Activated CD4-positive, alpha-beta T cell treated with anti-CD3 and anti-CD28 coated beads for 36 hours (primary cell): ENCODE data around the gene HLA-G. TPM values are rescaled to one million over a fixed set of nuclear protein-coding genes. Genes with fewer than 3 reads are reported as not detected.
"Not testable (repeated sequence)": the region's sequence is repeated elsewhere in the genome, so short reads cannot be mapped to it uniquely, and the experiment has no call there.

Experiments used
- ATAC-seq: fragments of 200-7000 bp; cut with Tn5 transposase; one replicate; pipeline ENCODE4 v1.10.0; 2021; ENCODE audit warnings: mild to moderate bottlenecking, moderate library complexity
- CTCF ChIA-PET: fragments of 350-600 bp; sonication (Branson Sonifier 250); formaldehyde crosslinking; loops from one replicate; lab custom pipeline; 2021; ENCODE audit warnings: antibody characterized with exemption; lab: Charles Lee
- POLR2A ChIA-PET: fragments of 350-600 bp; sonication (Branson Sonifier 250); formaldehyde crosslinking; loops from one replicate; lab custom pipeline; 2021; ENCODE audit warnings: antibody characterized with exemption, inconsistent platforms; lab: Charles Lee
- DNase-seq: peaks from one replicate; pipeline ENCODE4 v3.0.0-alpha.2; 2020
- H3K27ac Mint-ChIP-seq: one replicate; pipeline ENCODE4 v1.8.0; 2021; ENCODE audit warnings: mixed read lengths
- H3K27me3 Mint-ChIP-seq: one replicate; pipeline ENCODE4 v1.8.0; 2021; ENCODE audit warnings: mixed read lengths
- H3K36me3 Mint-ChIP-seq: one replicate; pipeline ENCODE4 v1.8.0; 2021; ENCODE audit warnings: low read depth, mixed read lengths
- H3K4me1 Mint-ChIP-seq: one replicate; pipeline ENCODE4 v1.8.0; 2021; ENCODE audit warnings: mixed read lengths
- H3K4me3 Mint-ChIP-seq: one replicate; pipeline ENCODE4 v1.8.0; 2021; ENCODE audit warnings: mild to moderate bottlenecking, moderate library complexity, mixed read lengths
- H3K9me3 Mint-ChIP-seq: one replicate; pipeline ENCODE4 v1.8.0; 2021; ENCODE audit warnings: low read depth, mixed read lengths
- intact Hi-C, 2 experiments: fragments of 100-400 bp; cut with DNase I in 1 of 2; cut with micrococcal nuclease in 1 of 2; formaldehyde crosslinking; loops; one replicate each; pipeline versions ENCODE4 v1.14.2 to v1.15.1; 2022 to 2024; cut with DNase I, micrococcal nuclease
- total RNA-seq, 2 experiments: library from RNA; stranded (reverse); gene quantifications; one replicate each; pipeline ENCODE4 v1.2.3, GENCODE V29; 2021

HLA-G gene
- total RNA-seq, 2 experiments from 2014 or later, result 0.35 to 0.55 TPM

GRCh38 chr6:29870104-29870503 is 42.5 kb downstream of the HLA-G start:
- no peaks in the 10 kb centered on the region for H3K9me3 Mint-ChIP-seq
- no peaks in the 10 kb centered on the region for H3K36me3 Mint-ChIP-seq
- peaks cover 10% of the 10 kb centered on the region for H3K27me3 Mint-ChIP-seq
- CTCF ChIA-PET, result no interaction called here
- POLR2A ChIA-PET, result no interaction called here
- no peak overlapping the region for H3K27ac Mint-ChIP-seq
- DNase-seq, result no peak
- intact Hi-C loops, result no loop called here
- H3K4me1 Mint-ChIP-seq, result no peaks in the 10 kb centered on the region
- ATAC-seq, result no peak
- no peak overlapping the region for H3K4me3 Mint-ChIP-seq

DNA sequence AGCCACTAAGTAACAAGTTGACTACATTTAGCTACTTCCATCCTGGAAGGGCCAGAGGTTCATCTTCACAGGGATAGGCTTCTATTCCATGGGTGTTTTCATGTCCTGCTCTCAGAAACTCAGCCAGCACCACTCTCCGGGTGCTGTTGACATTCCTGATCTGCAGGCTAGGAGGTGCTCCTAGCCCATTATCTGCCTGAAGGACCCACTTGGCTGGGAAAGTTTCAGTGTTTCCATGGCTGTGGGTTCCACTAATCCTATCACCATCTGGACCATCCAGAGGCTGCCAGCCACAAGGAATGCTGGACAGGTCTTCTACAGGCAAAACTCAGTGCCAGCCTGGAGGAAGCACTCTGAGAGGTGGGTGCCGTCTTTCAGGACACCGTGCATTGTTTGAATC is 45.2 kb downstream of the HLA-G start:
- Mint-ChIP-seq H3K36me3 (peaks cover 4% of the 10 kb centered on the region), H3K4me3 (no peak overlapping the region), H3K27me3 (peaks cover 5% of the 10 kb centered on the region), H3K27ac (no peak overlapping the region), H3K9me3 (peaks cover 2% of the 10 kb centered on the region), H3K4me1 (no peaks in the 10 kb centered on the region)
- CTCF ChIA-PET, result no interaction called here
- ATAC-seq (no peak), DNase-seq (no peak)
- POLR2A ChIA-PET, result no interaction called here
- intact Hi-C loops, result no loop called here

DNA sequence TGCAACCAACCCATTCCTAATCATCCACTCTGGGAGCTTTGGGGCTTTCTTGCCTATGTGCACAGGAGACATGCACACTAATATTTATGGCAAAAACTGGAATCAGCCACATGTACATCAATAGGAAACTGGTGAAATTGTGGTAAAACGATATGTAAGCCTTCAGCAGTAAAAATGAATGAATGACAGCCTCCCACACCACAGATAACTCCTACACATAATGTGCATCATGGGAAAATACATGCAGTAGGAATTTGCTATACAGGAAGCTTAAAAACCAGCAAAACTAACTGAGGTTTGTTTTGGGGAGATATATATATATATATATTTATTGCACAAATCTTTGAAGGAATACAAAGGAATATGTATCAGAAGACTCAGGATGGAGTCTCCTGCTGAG is 47.6 kb downstream of the HLA-G start:
- no peak overlapping the region for H3K4me3 Mint-ChIP-seq
- intact Hi-C loops, result no loop called here
- H3K27me3 Mint-ChIP-seq, result no peaks in the 10 kb centered on the region
- H3K9me3 Mint-ChIP-seq, result peaks cover 2% of the 10 kb centered on the region
- POLR2A ChIA-PET, result no interaction called here
- H3K4me1 Mint-ChIP-seq, result no peaks in the 10 kb centered on the region
- CTCF ChIA-PET, result interaction anchor here (0.5 kb wide), 1 partner anchor 21 kb away, joined by 4 read pairs; no protein-coding TSS in a partner anchor
- no peak for DNase-seq
- no peak for ATAC-seq
- peaks cover 4% of the 10 kb centered on the region for H3K36me3 Mint-ChIP-seq
- H3K27ac Mint-ChIP-seq, result no peak overlapping the region

DNA sequence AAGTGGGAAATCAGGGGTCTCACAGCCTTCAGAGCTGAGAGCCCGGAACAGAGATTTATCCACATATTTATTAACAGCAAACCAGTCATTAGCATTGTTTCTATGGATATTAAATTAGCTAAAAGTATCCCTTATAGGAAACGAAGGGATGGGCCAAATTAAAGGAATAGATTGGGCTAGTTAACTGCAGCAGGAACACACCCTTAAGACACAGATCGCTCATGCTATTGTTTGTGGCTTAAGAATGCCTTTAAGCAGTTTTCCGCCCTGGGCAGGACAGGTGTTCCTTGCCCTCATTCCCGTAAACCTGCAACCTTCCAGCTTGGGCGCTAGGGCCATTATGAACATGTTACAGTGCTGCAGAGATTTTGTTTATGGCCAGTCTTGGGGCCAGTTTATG is 48.1 kb downstream of the HLA-G start:
- H3K27me3 Mint-ChIP-seq, H3K4me1 Mint-ChIP-seq, H3K27ac Mint-ChIP-seq, H3K4me3 Mint-ChIP-seq, POLR2A ChIA-PET, intact Hi-C loops, H3K36me3 Mint-ChIP-seq, DNase-seq, H3K9me3 Mint-ChIP-seq, ATAC-seq: not testable (repeated sequence)
- CTCF ChIA-PET, result interaction anchor here (0.5 to 1.2 kb wide), 2 partner anchors 21 to 221 kb away, joined by 3 to 4 read pairs; no protein-coding TSS in a partner anchor

Other genes with a start within 250 kb of the HLA-G start
- gene OR2H2, start 242.7 kb upstream of the HLA-G start, total RNA-seq, result not detected
- 10 to 100 TPM; 25.8 to 35.9 TPM for gene GABBR1, start 194.6 kb upstream of the HLA-G start, total RNA-seq
- gene MOG, start 170.7 kb upstream of the HLA-G start, total RNA-seq, result not detected
- gene ZFP57, start 146.7 kb upstream of the HLA-G start, total RNA-seq, result not detected
- gene HLA-F, start 104.4 kb upstream of the HLA-G start, total RNA-seq, result 100 to 1,000 TPM; 216 to 229 TPM
- gene HLA-A, start 114.7 kb downstream of the HLA-G start, total RNA-seq, result 1,000 to 10,000 TPM; 1,053 to 1,189 TPM
- gene POLR1H, start 233.4 kb downstream of the HLA-G start, total RNA-seq, result 10 to 100 TPM; 38.2 to 65.0 TPM
- 10 to 100 TPM; 47.8 to 59.9 TPM for gene PPP1R11, start 239.4 kb downstream of the HLA-G start, total RNA-seq
- gene RNF39, start 247.9 kb downstream of the HLA-G start, total RNA-seq, result not detected